ENCODE measurements around the gene FOXL1.

Gene FOXL1

GRCh38 chr16:86578061-86578599, at the start of gene FOXL1:
FOXL1 (plus strand) TSS chr16:86578549; CDS start chr16:86578724, 175 bp downstream.
- FAIRE-seq = no peak
- no peak; the same call in 1 of the 2 replicates for TF ChIP-seq POLR2A (IDR thresholded peaks at IDR 0.05; ENCODE audit: low read depth, low read length)
- DNase-seq (ENCODE audit: insufficient read length, low spot score) = no peak

DNA sequence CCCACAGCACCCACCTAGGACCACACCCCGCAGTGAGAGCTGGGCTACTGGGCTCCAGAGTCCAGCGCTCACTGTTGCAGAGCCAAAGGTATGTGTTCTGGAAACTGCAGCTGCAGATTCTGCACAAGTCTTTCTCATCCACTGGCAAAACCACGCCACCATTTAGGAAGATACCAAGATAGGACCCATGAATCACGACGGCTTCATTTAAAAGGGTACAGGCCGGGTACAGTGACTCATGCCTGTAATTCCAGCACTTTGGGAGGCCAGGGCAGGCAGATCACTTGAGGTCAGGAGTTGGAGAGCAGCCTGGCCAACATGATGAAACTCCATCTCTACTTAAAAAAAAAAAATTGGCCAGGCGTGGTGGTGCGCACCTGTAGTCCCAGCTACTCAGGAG, 49.2 kb upstream of the FOXL1 start:
- TF ChIP-seq POLR2A (IDR thresholded peaks at IDR 0.05; ENCODE audit: low read depth, low read length) = no peak
- DNase-seq (ENCODE audit: insufficient read length, low spot score) = no peak
- FAIRE-seq = no peak

GRCh38 chr16:86530251-86531190, 47.8 kb upstream of the FOXL1 start:
- TF ChIP-seq POLR2A (IDR thresholded peaks at IDR 0.05; ENCODE audit: low read depth, low read length) = no peak
- FAIRE-seq = no peak
- no peak for DNase-seq (ENCODE audit: insufficient read length, low spot score)

GRCh38 chr16:86531191-86531545, 47.2 kb upstream of the FOXL1 start:
- FAIRE-seq = no peak

DNA sequence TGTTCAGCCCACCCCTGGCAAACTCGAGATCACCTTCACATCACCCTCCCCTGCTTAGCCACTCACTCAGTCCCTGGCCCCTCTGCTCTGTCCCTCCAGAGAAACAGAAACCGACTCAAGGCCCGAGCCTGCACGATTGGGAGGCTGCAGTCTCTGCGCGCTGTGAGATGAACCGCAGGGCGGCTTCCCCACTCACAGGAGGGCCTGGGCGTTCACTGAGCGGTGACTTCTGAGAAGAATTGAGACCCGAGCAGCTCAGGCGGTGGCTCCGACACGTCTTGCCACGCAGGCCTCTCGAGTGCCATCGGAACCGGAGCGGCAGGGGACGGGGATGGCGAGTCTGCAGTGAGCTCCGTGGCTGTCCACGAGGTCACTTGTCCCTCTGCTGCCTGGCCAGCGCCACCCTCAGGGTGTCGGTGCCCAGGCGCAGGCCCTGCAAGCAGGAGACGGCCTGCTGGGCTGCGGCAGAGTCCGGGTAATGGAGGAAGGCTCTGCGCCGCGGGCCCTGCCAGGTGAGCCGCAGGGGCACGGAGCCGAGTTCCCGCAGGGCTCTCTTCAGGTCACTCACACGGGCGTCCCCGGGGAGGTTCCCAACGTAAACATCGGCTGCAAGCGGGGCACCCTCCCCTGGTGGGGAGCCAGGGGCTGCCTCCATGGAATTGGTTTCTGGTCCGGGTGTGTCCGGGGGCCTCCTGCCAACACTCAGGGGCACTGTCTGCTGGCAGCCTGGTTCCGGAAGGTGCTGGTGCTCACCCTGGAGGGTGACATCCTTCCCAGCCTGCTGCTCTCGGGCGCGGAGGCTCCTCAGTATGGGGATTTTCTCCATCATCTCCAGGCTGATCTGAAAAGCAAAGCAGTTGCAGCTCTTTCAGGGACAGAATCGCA, 46.5 kb upstream of the FOXL1 start:
- no peak for DNase-seq (ENCODE audit: insufficient read length, low spot score)
- TF ChIP-seq POLR2A (IDR thresholded peaks at IDR 0.05; ENCODE audit: low read depth, low read length) = no peak
- no peak for FAIRE-seq

More at GRCh38 chr16:86531191-86531545, 47.2 kb upstream of the FOXL1 start:
- DNase-seq (ENCODE audit: insufficient read length, low spot score) = no peak
- no peak for TF ChIP-seq POLR2A (IDR thresholded peaks at IDR 0.05; ENCODE audit: low read depth, low read length)

- TF ChIP-seq POLR2A (IDR thresholded peaks at IDR 0.05; ENCODE audit: low read depth, low read length) = no peak
- FAIRE-seq (no peak), DNase-seq (ENCODE audit: insufficient read length, low spot score) (no peak)
Observed at GRCh38 chr16:86532526-86532815, 45.9 kb upstream of the FOXL1 start.

GRCh38 chr16:86533076-86533475, 45.3 kb upstream of the FOXL1 start:
- FAIRE-seq = no peak
- DNase-seq (ENCODE audit: insufficient read length, low spot score) = no peak
- no peak for TF ChIP-seq POLR2A (IDR thresholded peaks at IDR 0.05; ENCODE audit: low read depth, low read length)

DNA sequence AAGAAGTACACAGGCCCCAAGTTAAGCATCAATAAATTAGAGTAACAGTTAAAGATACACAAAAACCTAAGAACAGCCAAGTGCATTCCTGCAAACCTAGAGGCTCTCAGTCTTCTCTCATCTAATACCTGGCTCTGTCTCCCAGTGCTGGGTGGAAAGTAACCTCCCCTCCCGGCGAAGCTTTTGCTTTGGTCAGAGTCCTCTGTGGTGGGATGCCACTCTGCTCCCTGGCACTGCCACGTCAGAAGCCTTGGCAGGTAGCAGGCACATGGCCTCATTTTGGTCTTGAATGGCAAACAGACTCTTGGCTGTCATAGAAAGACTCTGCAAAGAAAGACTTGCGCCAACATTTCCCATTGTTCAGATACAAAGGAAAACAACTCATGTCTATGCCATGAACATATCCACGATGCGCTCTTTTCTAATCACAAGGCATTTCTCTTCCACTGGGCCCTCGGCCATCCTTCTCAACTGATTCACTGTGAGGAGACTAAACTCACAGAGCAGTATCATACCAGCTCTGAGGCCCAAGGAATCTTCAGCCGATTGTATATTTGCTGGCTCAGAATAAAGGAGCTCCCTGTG, 44.5 kb upstream of the FOXL1 start:
- no peak for FAIRE-seq
- no peak for TF ChIP-seq POLR2A (IDR thresholded peaks at IDR 0.05; ENCODE audit: low read depth, low read length)

DNA sequence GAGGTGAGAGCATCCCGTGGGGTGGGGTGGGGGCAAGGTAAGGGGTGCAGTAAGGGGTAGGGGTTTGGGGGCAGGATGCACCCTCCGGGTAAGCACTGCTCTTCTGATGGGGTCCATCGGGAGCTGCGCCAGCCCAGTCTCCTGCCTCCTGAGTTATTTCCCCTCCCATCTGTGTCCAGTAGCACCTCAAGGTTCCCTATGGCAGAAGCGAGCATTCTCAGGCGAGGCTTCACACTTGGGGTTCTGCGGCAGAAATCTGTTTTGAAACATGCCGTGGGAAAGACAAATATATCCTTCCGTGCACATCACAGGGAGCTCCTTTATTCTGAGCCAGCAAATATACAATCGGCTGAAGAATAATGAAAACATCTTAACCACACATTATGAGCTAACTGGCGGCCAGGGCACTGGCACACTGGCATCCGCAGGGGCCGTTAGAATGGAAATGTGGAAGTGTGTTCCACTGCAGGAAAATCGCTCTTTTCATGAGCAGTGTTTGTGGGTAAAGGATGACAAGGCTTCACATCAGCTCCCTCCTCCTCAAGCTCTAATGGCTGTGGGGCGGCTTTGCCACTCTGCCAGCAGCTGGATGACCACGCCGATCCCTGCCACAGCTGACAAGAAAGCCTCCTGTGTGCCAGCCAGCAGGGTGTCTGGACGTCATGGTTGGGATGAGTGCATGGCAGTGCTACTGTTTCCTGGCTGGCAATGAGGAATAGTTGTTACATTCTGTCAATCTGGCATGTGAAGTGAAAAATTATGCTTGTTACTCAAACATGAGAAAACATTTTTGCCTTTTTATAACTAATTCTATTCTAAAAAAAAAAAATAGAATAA, 43.4 kb upstream of the FOXL1 start:
- no peak for TF ChIP-seq POLR2A (IDR thresholded peaks at IDR 0.05; ENCODE audit: low read depth, low read length)
- no peak for FAIRE-seq
- no peak for DNase-seq (ENCODE audit: insufficient read length, low spot score)

More for the DNA sequence above, 44.5 kb upstream of the FOXL1 start:
- DNase-seq (ENCODE audit: insufficient read length, low spot score) = no peak

DNA sequence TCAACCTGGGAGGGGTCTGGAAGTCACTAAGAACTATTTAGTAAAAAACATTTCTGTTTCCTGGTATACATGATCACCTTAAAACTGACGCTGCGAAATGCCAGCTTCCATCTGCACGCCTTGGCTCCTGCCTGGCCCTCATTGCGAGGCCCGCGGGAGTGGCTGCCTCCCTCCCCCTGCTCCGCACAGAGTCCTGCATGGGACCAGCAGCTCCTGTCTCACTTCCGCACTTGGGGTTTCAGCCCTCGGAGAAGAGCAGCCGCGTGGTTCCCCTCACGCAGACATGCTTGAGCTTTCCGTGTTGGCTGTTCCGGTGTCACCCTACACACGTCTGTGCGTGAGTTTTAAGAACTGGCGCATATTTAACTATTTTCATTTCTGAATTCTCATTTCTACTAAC, 41.7 kb upstream of the FOXL1 start:
- TF ChIP-seq POLR2A (IDR thresholded peaks at IDR 0.05; ENCODE audit: low read depth, low read length) = no peak
- DNase-seq (ENCODE audit: insufficient read length, low spot score) (no peak), FAIRE-seq (no peak)

- no peak for DNase-seq (ENCODE audit: insufficient read length, low spot score)
- no peak for TF ChIP-seq POLR2A (IDR thresholded peaks at IDR 0.05; ENCODE audit: low read depth, low read length)
- no peak for FAIRE-seq
Observed at GRCh38 chr16:86537486-86537885, 40.9 kb upstream of the FOXL1 start.

GRCh38 chr16:86538196-86538780, 40.1 kb upstream of the FOXL1 start:
- FAIRE-seq (no peak), DNase-seq (ENCODE audit: insufficient read length, low spot score) (no peak)
- TF ChIP-seq POLR2A (IDR thresholded peaks at IDR 0.05; ENCODE audit: low read depth, low read length) = no peak

GRCh38 chr16:86540894-86541293, 37.5 kb upstream of the FOXL1 start:
- no peak for TF ChIP-seq POLR2A (IDR thresholded peaks at IDR 0.05; ENCODE audit: low read depth, low read length)
- no peak for FAIRE-seq
- no peak for DNase-seq (ENCODE audit: insufficient read length, low spot score)

Measured in H54 (cell line).